ENCODE data around the gene PYY. TPM values are rescaled to one million over a fixed set of nuclear protein-coding genes. Genes with fewer than 3 reads are reported as not detected.
"Not testable (repeated sequence)": the region's sequence is repeated elsewhere in the genome, so short reads cannot be mapped to it uniquely, and the experiment has no call there.

The PYY gene
- polyA plus RNA-seq, 3 donors from 2014 or later = not detected

DNA sequence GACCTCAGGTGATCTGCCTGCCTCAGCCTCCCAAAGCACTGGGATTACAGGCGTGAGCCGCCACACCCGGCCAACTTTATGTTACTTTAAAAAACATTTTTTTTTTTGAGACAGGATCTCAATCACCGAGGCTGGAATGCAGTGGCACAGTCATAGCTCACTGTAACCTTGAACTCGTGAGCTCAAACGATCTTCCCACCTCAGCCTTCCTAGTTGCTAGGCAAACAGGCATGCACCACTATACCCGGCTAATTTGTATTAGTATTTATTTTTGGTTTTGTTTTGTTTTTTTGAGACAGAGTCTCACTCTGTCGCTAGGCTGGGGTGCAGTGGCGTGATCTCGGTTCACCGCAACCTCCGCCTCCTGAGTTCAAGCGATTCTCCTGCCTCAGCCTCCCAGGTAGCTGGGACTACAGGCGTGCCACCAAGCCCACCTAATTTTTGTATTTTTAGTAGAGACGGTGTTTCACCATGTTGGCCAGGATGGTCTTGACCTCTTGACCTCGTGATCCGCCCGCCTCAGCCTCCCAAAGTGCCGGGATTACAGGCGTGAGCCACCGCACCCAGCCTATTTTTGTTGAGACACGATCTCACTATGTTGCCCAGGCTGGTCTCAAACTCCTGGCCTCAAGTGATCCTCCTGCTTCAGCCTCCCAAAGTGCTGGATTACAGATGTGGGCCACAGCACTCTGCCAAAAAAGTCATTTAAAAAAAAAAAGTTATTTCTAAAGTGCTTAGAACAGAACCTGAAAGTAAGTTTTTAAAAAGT, 18.9 kb upstream of the PYY start:
- not testable (repeated sequence) for H3K4me3 Mint-ChIP-seq, H3K9me3 Mint-ChIP-seq, H3K4me1 Mint-ChIP-seq, DNase-seq, H3K36me3 Mint-ChIP-seq, H3K27ac Mint-ChIP-seq
- H3K27me3 Mint-ChIP-seq (ENCODE audit: low read depth in 3 of 3) = peaks cover 3 to 16% (median 6%) of the 10 kb centered on the region in 3 donors

DNA sequence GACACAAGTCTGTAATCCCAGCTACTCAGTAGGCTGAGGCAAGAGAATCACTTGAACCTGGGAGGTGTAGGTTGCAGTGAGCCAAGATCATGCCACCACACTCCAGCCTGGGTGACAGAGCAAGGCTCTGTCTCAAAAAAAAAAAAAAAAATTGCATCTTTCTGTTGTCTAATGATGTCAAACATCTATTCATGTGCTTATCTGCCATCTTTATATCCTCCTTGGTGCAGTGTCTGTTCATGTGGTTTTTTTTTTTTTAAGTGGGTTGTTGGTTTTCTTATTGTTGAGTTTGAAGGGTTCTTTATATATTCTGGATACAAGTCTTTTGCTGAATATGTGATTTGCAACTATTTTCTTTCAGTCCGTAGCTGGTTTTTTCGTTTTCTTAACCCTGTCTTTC, 17.7 kb upstream of the PYY start:
- H3K9me3 Mint-ChIP-seq, H3K36me3 Mint-ChIP-seq, H3K4me1 Mint-ChIP-seq, DNase-seq, H3K27ac Mint-ChIP-seq, H3K4me3 Mint-ChIP-seq: not testable (repeated sequence)
- H3K27me3 Mint-ChIP-seq (ENCODE audit: low read depth in 3 of 3) = peaks cover 2 to 16% (median 6%) of the 10 kb centered on the region in 3 donors

DNA sequence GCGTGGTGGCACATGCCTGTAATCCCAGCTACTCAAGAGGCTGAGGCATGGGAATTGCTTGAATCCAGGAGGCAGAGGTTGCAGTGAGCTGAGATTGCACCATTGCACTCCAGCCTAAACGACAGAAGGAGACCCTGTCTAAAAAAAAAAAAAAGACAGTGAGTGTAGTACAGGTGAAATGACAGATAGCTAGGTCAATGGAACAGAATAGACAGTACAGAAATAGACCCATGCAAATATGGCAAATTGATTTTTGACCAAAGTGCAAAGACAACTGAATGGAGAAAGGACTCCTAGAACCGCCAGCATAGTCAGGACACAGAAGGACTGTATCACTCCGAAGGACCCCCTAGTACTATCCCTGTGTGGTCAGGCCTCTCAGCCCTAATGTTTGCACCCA, 16.6 kb upstream of the PYY start:
- Mint-ChIP-seq H3K36me3 (no peaks in the 10 kb centered on the region), H3K27ac (no peak overlapping the region), H3K27me3 (ENCODE audit: low read depth in 3 of 3) (peaks cover 2 to 19% (median 6%) of the 10 kb centered on the region in 3 donors), H3K9me3 (no peaks in the 10 kb centered on the region), H3K4me1 (no peaks in the 10 kb centered on the region), H3K4me3 (no peak overlapping the region)
- DNase-seq = no peak

DNA sequence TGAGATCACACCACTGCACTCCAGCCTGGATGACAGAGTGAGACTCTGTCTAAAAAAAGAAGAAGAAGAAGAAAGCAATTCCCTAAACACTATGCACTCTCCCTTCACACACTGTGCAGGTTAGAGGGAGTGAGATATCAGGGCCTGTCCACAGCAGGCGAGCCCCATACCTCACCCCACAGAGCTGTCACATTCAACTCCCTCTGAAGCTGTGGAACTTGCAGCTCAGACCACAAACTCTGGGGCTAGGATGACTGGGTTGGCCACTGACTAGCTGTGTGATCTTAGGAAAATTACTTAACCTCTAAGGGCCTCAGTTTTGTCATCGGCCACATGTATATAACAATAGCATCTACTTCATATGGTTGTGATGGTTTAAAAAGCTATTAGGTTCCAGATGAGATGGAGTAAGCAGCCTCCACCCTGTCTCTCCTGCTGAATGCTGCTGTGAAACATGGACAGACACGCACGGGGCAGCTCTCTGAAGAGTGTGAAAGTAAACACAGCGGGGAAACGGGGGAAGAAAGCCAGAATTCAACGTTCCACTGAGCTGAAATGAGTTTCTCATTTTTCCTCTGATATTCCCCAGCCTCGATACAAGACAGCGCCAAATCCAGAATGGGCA, 13.6 kb upstream of the PYY start:
- no peak overlapping the region for H3K4me3 Mint-ChIP-seq
- peaks cover 2 to 20% (median 5%) of the 10 kb centered on the region in 3 donors for H3K27me3 Mint-ChIP-seq (ENCODE audit: low read depth in 3 of 3)
- H3K27ac Mint-ChIP-seq = no peak overlapping the region
- H3K36me3 Mint-ChIP-seq = no peaks in the 10 kb centered on the region
- DNase-seq = no peak
- no peaks in the 10 kb centered on the region for H3K4me1 Mint-ChIP-seq
- no peaks in the 10 kb centered on the region for H3K9me3 Mint-ChIP-seq

DNA sequence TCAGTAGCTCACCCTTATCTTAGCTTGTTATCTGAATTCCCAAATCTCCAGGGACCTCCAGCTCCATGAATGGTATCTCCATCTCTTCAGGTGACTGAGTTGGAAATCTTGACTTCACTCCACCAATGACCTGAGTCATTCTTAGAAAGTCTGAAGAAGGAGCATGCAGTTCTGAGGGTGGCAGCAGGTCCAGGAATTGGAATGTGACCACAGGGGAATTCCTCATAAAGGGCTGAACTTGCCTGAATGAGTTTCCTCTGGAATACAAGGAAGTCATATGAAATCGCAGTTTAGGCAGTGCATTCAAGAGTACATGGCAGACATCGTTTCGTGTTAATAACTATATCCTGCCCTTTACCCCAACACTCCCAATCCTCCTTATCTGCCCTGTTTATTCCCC, 12.5 kb upstream of the PYY start:
- H3K4me3 Mint-ChIP-seq = no peak overlapping the region
- DNase-seq = no peak
- H3K27ac Mint-ChIP-seq = no peak overlapping the region
- H3K27me3 Mint-ChIP-seq (ENCODE audit: low read depth in 3 of 3) = peaks cover 5 to 22% (median 5%) of the 10 kb centered on the region in 3 donors
- H3K4me1 Mint-ChIP-seq = no peaks in the 10 kb centered on the region
- no peaks in the 10 kb centered on the region for H3K36me3 Mint-ChIP-seq
- peaks cover 0 to 2% (median 0%) of the 10 kb centered on the region in 6 donors for H3K9me3 Mint-ChIP-seq

DNA sequence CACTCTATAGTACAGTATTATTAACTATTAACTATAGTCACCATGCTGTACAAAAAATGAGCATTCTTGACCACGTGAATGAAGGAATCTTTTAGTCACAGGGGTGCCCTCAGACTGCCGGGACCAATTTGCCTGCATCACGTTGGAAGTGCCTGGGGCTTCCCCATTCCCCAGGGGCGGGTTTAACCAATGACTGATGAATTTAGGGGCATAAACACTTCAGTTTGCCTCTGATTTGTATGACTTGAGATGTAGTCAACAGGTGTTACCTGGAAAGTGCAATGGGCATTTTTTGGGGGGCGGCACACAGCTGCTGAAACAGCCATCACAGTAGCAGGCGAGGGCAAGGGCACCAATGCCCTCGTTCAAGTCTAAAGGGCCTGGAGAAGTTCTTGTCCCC, 8.7 kb upstream of the PYY start:
- no peak for DNase-seq
- Mint-ChIP-seq H3K36me3 (no peaks in the 10 kb centered on the region), H3K27me3 (ENCODE audit: low read depth in 3 of 3) (peaks cover 1 to 12% (median 6%) of the 10 kb centered on the region in 3 donors), H3K27ac (no peak overlapping the region), H3K9me3 (peaks cover 0 to 2% (median 0%) of the 10 kb centered on the region in 6 donors), H3K4me3 (no peak overlapping the region), H3K4me1 (no peaks in the 10 kb centered on the region)

- peaks cover 1 to 12% (median 6%) of the 10 kb centered on the region in 3 donors for H3K27me3 Mint-ChIP-seq (ENCODE audit: low read depth in 3 of 3)
- no peak for DNase-seq
- no peak overlapping the region for H3K27ac Mint-ChIP-seq
- H3K36me3 Mint-ChIP-seq = no peaks in the 10 kb centered on the region
- H3K4me3 Mint-ChIP-seq = no peak overlapping the region
- H3K4me1 Mint-ChIP-seq = no peaks in the 10 kb centered on the region
- H3K9me3 Mint-ChIP-seq = peaks cover 0 to 2% (median 0%) of the 10 kb centered on the region in 6 donors
Measured at GRCh38 chr17:43961954-43962353, 8.2 kb upstream of the PYY start.

DNA sequence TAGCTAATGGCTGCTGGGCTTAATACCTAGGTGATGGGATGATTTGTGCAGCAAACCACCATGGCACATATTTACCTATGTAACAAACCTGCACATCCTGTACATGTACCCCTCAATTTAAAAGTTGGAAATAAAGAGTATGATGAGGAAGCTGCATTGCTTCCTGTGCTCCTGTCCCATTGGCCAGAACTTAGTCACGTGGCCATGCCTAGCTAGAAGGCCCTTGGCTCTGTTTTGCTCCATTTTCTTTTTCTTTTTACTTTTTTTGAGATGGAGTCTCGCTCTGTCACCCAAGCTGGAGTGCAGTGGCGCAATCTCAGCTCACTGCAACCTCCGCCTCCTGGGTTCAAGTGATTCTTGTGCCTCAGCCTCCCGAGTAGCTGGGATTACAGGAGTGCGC, 7.6 kb upstream of the PYY start:
- peaks cover 1 to 12% (median 6%) of the 10 kb centered on the region in 3 donors for H3K27me3 Mint-ChIP-seq (ENCODE audit: low read depth in 3 of 3)
- H3K4me3 Mint-ChIP-seq, H3K36me3 Mint-ChIP-seq, H3K4me1 Mint-ChIP-seq, H3K9me3 Mint-ChIP-seq, H3K27ac Mint-ChIP-seq, DNase-seq: not testable (repeated sequence)

DNA sequence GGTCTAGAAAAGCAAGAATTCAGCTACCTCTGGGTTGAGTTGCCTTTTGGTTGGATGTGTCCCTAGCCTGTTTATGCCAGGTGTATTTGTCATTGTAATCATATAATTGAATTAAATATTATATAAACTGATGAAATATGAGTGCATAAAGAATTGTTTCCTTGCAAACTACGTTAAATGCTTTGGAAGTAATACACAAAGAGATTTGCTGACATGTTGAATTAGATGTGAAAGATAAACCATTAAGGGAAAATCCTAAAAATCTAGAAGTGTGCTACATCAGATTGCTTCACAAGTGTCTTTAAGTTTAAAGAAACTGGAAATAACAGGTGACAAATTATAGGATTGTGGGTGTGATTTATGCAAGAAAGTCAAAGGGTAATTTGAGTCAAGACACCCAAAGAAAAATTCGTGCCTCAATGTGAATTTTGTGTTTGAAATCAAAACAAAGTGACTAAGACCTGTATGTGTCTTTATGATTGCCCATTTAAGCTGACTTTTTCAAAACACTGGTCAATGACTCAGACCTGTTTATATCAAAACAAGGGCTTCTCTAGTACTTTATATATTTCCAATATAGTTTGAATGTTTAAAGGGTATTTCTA, 5.1 kb upstream of the PYY start:
- peaks cover 1 to 10% (median 7%) of the 10 kb centered on the region in 3 donors for H3K27me3 Mint-ChIP-seq (ENCODE audit: low read depth in 3 of 3)
- no peak for DNase-seq
- H3K36me3 Mint-ChIP-seq = no peaks in the 10 kb centered on the region
- H3K27ac Mint-ChIP-seq = no peak overlapping the region
- H3K4me3 Mint-ChIP-seq = no peak overlapping the region
- H3K9me3 Mint-ChIP-seq = peaks cover 0 to 2% (median 0%) of the 10 kb centered on the region in 6 donors
- H3K4me1 Mint-ChIP-seq = no peaks in the 10 kb centered on the region

DNA sequence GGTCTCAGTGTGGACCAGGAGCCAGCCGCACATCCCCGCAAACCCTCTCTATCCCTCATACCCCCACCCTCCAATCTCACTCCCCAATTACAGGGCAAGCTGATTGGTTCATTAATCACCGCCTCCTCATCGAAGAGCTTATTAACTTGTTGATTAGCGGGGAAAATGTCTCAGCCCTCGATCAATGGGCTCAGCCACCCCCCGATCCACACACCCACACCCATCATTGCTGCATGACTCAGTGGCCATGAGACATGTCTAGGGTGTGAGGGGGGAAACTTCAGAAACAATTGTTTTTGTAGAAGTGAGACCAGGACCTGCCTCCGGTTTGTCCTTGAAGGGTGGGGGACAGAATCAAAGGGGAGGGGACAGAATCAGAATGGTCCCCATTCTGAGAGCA, 2.5 kb upstream of the PYY start:
- no peaks in the 10 kb centered on the region for H3K9me3 Mint-ChIP-seq
- H3K4me3 Mint-ChIP-seq = no peak overlapping the region
- peaks cover 1 to 11% (median 8%) of the 10 kb centered on the region in 3 donors for H3K27me3 Mint-ChIP-seq (ENCODE audit: low read depth in 3 of 3)

DNA sequence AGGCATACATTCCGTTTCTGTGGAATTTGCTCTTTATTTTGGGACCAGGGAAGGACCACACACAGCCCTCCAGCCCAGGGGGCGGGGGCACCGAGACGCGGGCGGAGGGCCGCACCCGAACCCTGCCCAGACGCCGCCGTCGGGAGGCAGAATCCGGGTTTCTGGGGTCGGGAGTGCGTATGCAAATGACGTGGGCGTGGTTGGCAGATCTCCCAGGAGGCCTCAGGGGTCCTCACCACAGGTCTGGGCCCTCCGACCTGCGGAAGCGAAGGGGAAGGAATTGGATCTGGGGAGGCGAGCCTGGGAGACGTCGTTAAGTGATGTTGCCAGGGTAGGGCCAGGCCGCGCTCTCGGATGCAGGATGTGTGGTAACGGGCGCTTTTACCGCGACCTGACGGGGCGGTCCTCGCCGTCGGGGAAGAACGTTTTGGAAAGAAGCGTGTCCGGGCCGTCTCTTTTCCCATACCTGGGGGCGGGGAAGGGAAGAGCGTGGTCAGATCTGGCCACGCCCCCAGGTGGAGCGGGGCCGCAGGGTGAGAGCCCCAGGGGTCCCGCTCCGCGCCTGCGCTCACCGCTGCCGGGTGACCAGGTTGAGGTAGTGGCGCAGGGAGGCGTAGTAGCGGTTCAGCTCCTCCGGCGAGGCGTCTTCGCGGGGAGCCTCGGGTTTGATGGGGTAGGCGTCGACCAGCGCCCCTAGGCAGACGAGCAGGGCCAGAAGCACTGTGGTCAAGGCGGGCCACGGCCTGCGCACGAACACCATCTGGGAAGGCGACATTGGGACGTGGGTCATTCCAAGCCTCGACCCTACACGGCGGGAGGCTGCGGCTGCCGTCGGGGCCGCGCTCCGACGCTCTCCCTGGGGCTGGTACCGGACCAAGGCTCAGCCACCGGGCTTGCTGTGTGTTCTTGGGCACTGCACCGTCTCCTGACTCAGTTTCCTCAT, 745 bp downstream of the PYY start:
- Mint-ChIP-seq H3K36me3 (no peaks in the 10 kb centered on the region), H3K9me3 (no peaks in the 10 kb centered on the region), H3K27me3 (ENCODE audit: low read depth in 3 of 3) (peaks cover 13 to 17% (median 16%) of the 10 kb centered on the region in 3 donors), H3K4me3 (peak overlapping the region in 3 of 5 donors; percentile 53 to 66 (median 53)), H3K4me1 (no peaks in the 10 kb centered on the region), H3K27ac (no peak overlapping the region)
- no peak for DNase-seq

More for the DNA sequence above, 2.5 kb upstream of the PYY start:
- Mint-ChIP-seq H3K36me3 (no peaks in the 10 kb centered on the region), H3K4me1 (no peaks in the 10 kb centered on the region), H3K27ac (no peak overlapping the region)
- no peak for DNase-seq

- H3K27me3 Mint-ChIP-seq (ENCODE audit: low read depth in 3 of 3) = peaks cover 13 to 20% (median 16%) of the 10 kb centered on the region in 3 donors
- no peak overlapping the region for H3K4me3 Mint-ChIP-seq
- H3K9me3 Mint-ChIP-seq = no peaks in the 10 kb centered on the region
- no peaks in the 10 kb centered on the region for H3K4me1 Mint-ChIP-seq
- H3K36me3 Mint-ChIP-seq = no peaks in the 10 kb centered on the region
- no peak for DNase-seq
- no peak overlapping the region for H3K27ac Mint-ChIP-seq
Measured at GRCh38 chr17:43952351-43952723, 1.4 kb downstream of the PYY start.

DNA sequence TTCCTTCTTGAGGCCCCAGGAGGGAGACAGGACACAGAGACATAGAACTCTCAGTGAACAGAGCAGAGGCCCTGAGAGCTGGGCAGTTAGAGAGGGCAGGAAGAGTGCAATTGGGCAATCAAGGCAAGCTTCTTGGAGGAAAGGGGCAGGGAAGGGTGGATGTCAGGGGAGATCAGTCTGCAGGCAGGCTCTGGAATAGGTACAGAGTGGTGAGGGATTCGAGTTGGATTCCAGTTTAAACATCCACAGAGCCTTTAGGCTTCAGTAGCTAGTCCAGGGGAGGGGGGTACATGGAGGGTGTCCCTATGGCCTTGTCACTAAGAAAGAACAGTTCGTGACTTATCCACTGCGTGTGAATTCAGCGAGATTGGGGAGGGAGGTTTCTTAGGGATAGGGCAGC, 2.0 kb downstream of the PYY start:
- Mint-ChIP-seq H3K27ac (no peak overlapping the region), H3K27me3 (ENCODE audit: low read depth in 3 of 3) (peaks cover 13 to 20% (median 16%) of the 10 kb centered on the region in 3 donors), H3K4me3 (peak overlapping the region in 1 of 5 donors; percentile 28)

More for the DNA sequence above, 2.0 kb downstream of the PYY start:
- no peaks in the 10 kb centered on the region for H3K36me3 Mint-ChIP-seq
- H3K4me1 Mint-ChIP-seq = no peaks in the 10 kb centered on the region
- no peaks in the 10 kb centered on the region for H3K9me3 Mint-ChIP-seq
- DNase-seq = no peak
